ENCODE measurements around the gene TREML4.

Gene TREML4

GRCh38 chr6:41255638-41256246, 27.6 kb downstream of the TREML4 start:
- DNase-seq = no peak

GRCh38 chr6:41256383-41256782, 28.2 kb downstream of the TREML4 start:
- no peak for DNase-seq

GRCh38 chr6:41257369-41258195, 29.4 kb downstream of the TREML4 start:
- no peak for DNase-seq

- no peak for DNase-seq
Measured at GRCh38 chr6:41258196-41258493, 30.0 kb downstream of the TREML4 start.

- DNase-seq = no peak
Measured at GRCh38 chr6:41262401-41262800, 34.3 kb downstream of the TREML4 start.

GRCh38 chr6:41263267-41263666, 35.1 kb downstream of the TREML4 start:
- no peak for DNase-seq

GRCh38 chr6:41266541-41266940, 38.4 kb downstream of the TREML4 start:
- no peak for DNase-seq

- no peak for DNase-seq
Measured at GRCh38 chr6:41268478-41268877, 40.3 kb downstream of the TREML4 start.

GRCh38 chr6:41269166-41269565, 41.0 kb downstream of the TREML4 start:
- DNase-seq = no peak

- no peak for DNase-seq
Measured at GRCh38 chr6:41269716-41270115, 41.6 kb downstream of the TREML4 start.

- no peak for DNase-seq
Measured at GRCh38 chr6:41271901-41272395, 43.8 kb downstream of the TREML4 start.

- DNase-seq = no peak
Measured at GRCh38 chr6:41272591-41273240, 44.6 kb downstream of the TREML4 start.

GRCh38 chr6:41273714-41274113, 45.6 kb downstream of the TREML4 start:
- DNase-seq = no peak

- no peak for DNase-seq
Measured at GRCh38 chr6:41274256-41274655, 46.1 kb downstream of the TREML4 start.

- no peak for DNase-seq
Measured at GRCh38 chr6:41275489-41275888, 47.3 kb downstream of the TREML4 start.

- DNase-seq = no peak
Measured at GRCh38 chr6:41277605-41278004, 49.5 kb downstream of the TREML4 start.

GRCh38 chr6:41278699-41279405, 50.7 kb downstream of the TREML4 start:
- DNase-seq = peak; percentile 42

GRCh38 chr6:41280381-41281057, 52.4 kb downstream of the TREML4 start:
- DNase-seq = no peak

GRCh38 chr6:41283600-41283999, 55.5 kb downstream of the TREML4 start:
- no peak for DNase-seq

GRCh38 chr6:41284726-41285125, 56.6 kb downstream of the TREML4 start:
- no peak for DNase-seq

- no peak for DNase-seq
Measured at GRCh38 chr6:41286544-41287346, 58.6 kb downstream of the TREML4 start, which contains the start of gene TREM1. TREM1 (minus strand) TSS chr6:41286682; CDS start chr6:41286655, 27 bp downstream.
